Activated naive CD4-positive, alpha-beta T cell treated with anti-CD3 and anti-CD28 coated beads for 36 hours (primary cell): ENCODE results near the gene GH1. TPM values are rescaled to one million over a fixed set of nuclear protein-coding genes. Genes with fewer than 3 reads are reported as not detected.
"Not testable (repeated sequence)": the region's sequence is repeated elsewhere in the genome, so short reads cannot be mapped to it uniquely, and the experiment has no call there.

ENCODE experiments used
- CTCF ChIA-PET: fragments of 350-600 bp; sonication (Branson Sonifier 250); formaldehyde crosslinking; loops from one replicate; lab custom pipeline; 2021; ENCODE audit warnings: antibody characterized with exemption; lab: Charles Lee
- DNase-seq: peaks from one replicate; pipeline ENCODE4 v3.0.0-alpha.2; 2020
- H3K27ac Mint-ChIP-seq: one replicate; pipeline ENCODE4 v1.8.0; 2021; ENCODE audit warnings: mild to moderate bottlenecking, mixed read lengths
- H3K27me3 Mint-ChIP-seq: one replicate; pipeline ENCODE4 v1.8.0; 2021; ENCODE audit warnings: low read depth, mixed read lengths
- H3K36me3 Mint-ChIP-seq: one replicate; pipeline ENCODE4 v1.8.0; 2021; ENCODE audit warnings: low read depth, mixed read lengths
- H3K4me1 Mint-ChIP-seq: one replicate; pipeline ENCODE4 v1.8.0; 2021; ENCODE audit warnings: low read depth, mixed read lengths
- H3K4me3 Mint-ChIP-seq: one replicate; pipeline ENCODE4 v1.8.0; 2021; ENCODE audit warnings: mild to moderate bottlenecking, moderate library complexity, mixed read lengths
- H3K9me3 Mint-ChIP-seq: one replicate; pipeline ENCODE4 v1.8.0; 2021; ENCODE audit warnings: mixed read lengths
- intact Hi-C: fragments of 100-400 bp; cut with micrococcal nuclease; formaldehyde crosslinking; loops from one replicate; pipeline ENCODE4 v1.15.1; 2023
- total RNA-seq, 2 experiments: library from RNA; stranded (reverse); gene quantifications; one replicate each; pipeline ENCODE4 v1.2.3, GENCODE V29; 2021

Gene GH1
- total RNA-seq, 2 experiments from 2014 or later, result not detected

DNA sequence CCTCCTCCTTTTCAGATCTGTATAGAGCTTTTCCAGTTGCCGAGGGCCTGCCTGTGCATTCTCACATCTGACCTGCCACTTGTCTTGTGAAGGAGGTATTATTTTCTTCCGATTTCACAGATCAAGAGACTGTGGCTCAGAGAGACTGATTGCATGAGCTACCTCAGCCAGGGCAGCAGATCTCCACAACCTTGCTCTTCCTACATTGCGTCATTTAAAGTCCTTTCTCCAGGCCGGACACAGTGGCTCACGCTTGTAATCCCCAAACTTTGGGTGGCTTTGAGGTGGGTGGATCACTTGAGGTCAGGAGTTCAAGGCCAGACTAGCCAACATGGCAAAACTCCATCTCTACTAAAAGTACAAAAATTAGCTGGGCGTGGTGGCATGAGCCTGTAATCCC is 1.4 kb upstream of the GH1 start:
- intact Hi-C loops, H3K4me3 Mint-ChIP-seq, H3K4me1 Mint-ChIP-seq, H3K9me3 Mint-ChIP-seq, DNase-seq, H3K27me3 Mint-ChIP-seq, H3K27ac Mint-ChIP-seq, H3K36me3 Mint-ChIP-seq: not testable (repeated sequence)
- CTCF ChIA-PET, result interaction anchor here (0.7 to 5.5 kb wide), 32 partner anchors 9 to 371 kb away, joined by 3 to 91 read pairs (median 4); partner anchors contain the start of genes CD79B, CSHL1 and ICAM2

DNA sequence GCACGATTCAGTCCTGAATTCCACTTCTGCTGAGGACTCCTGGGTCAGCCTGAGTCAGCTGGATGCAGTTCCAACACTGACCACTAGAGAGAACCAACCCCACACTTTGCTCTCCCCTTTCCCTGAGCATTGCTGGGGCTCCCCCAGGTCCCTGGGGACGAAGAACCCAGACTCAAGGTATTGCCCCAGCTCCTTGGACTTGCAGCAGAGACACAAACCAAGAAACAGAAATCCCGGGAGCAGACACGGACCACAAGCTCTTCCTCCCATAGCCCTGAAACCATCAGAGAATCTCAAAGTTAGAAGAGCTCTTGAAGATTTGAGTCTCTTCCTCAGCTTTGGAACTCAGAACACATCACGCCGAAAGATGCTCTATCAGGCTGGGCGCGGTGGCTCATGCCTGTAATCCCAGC is 678 bp upstream of the GH1 start:
- Mint-ChIP-seq H3K9me3 (no peaks in the 10 kb centered on the region), H3K27me3 (no peaks in the 10 kb centered on the region), H3K36me3 (no peaks in the 10 kb centered on the region), H3K4me3 (no peak overlapping the region), H3K4me1 (peaks cover 5% of the 10 kb centered on the region), H3K27ac (no peak overlapping the region)
- peak; percentile 86 for DNase-seq
- CTCF ChIA-PET, result interaction anchor here (0.7 to 5.5 kb wide), 35 partner anchors 8 to 372 kb away, joined by 3 to 91 read pairs (median 4); partner anchors contain the start of genes CD79B, CSHL1 and ICAM2
- intact Hi-C loops, result loop anchor here (1.0 kb wide), 5 partner anchors 27 to 211 kb away; partner anchors contain the start of gene ERN1

DNA sequence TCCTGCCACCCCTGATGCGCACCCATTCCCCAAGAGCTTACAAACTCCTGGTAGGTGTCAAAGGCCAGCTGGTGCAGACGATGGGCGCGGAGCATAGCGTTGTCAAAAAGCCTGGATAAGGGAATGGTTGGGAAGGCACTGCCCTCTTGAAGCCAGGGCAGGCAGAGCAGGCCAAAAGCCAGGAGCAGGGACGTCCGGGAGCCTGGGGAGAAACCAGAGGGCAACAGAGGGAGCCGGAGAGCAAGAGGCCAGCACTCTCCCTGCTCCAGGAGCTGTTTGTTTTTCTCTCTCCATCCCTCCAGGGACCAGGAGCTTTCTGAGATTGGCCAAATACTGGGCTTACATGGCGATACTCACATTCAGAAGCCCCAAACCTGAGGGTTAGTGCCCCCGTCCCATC is 334 bp downstream of the GH1 start:
- H3K9me3 Mint-ChIP-seq, result no peaks in the 10 kb centered on the region
- H3K27me3 Mint-ChIP-seq, result no peaks in the 10 kb centered on the region
- no peak overlapping the region for H3K4me3 Mint-ChIP-seq
- CTCF ChIA-PET, result interaction anchor here (0.6 to 5.5 kb wide), 17 partner anchors 7 to 214 kb away, joined by 3 to 91 read pairs (median 11); partner anchors contain the start of genes CD79B and CSHL1
- DNase-seq, result no peak
- peaks cover 5% of the 10 kb centered on the region for H3K4me1 Mint-ChIP-seq
- H3K27ac Mint-ChIP-seq, result no peak overlapping the region
- H3K36me3 Mint-ChIP-seq, result no peaks in the 10 kb centered on the region
- intact Hi-C loops, result no loop called here

DNA sequence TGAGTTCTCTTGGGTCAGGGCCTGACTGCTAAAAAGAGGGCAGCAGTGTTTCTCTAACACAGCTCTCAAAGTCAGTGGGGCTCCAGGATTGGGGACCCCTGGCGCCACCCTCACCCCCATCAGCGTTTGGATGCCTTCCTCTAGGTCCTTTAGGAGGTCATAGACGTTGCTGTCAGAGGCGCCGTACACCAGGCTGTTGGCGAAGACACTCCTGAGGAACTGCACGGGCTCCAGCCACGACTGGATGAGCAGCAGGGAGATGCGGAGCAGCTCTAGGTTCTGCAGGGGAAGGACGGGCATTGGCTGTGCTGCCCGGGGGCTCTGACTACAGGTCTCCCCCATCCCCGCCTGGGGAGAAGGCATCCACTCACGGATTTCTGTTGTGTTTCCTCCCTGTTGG is 993 bp downstream of the GH1 start:
- CTCF ChIA-PET, result interaction anchor here (0.9 to 5.5 kb wide), 9 partner anchors 13 to 109 kb away, joined by 3 to 91 read pairs (median 15); partner anchors contain the start of gene CD79B
- no peaks in the 10 kb centered on the region for H3K9me3 Mint-ChIP-seq
- no peak overlapping the region for H3K27ac Mint-ChIP-seq
- intact Hi-C loops, result no loop called here
- DNase-seq, result no peak
- no peaks in the 10 kb centered on the region for H3K27me3 Mint-ChIP-seq
- no peaks in the 10 kb centered on the region for H3K36me3 Mint-ChIP-seq
- H3K4me1 Mint-ChIP-seq, result peaks cover 5% of the 10 kb centered on the region
- no peak overlapping the region for H3K4me3 Mint-ChIP-seq

DNA sequence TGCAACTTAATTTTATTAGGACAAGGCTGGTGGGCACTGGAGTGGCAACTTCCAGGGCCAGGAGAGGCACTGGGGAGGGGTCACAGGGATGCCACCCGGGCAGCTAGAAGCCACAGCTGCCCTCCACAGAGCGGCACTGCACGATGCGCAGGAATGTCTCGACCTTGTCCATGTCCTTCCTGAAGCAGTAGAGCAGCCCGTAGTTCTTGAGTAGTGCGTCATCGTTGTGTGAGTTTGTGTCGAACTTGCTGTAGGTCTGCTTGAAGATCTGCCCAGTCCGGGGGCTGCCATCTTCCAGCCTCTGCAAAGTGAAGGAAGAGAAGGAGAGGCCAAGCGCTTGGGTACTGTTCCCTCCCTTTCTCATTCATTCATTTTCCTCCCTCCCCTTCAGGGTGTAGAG is 1.4 kb downstream of the GH1 start:
- H3K36me3 Mint-ChIP-seq, intact Hi-C loops, H3K4me1 Mint-ChIP-seq, H3K4me3 Mint-ChIP-seq, H3K27ac Mint-ChIP-seq, H3K9me3 Mint-ChIP-seq, H3K27me3 Mint-ChIP-seq, DNase-seq: not testable (repeated sequence)
- CTCF ChIA-PET, result interaction anchor here (1.2 to 5.5 kb wide), 6 partner anchors 13 to 109 kb away, joined by 3 to 91 read pairs (median 46); partner anchors contain the start of gene CD79B

DNA sequence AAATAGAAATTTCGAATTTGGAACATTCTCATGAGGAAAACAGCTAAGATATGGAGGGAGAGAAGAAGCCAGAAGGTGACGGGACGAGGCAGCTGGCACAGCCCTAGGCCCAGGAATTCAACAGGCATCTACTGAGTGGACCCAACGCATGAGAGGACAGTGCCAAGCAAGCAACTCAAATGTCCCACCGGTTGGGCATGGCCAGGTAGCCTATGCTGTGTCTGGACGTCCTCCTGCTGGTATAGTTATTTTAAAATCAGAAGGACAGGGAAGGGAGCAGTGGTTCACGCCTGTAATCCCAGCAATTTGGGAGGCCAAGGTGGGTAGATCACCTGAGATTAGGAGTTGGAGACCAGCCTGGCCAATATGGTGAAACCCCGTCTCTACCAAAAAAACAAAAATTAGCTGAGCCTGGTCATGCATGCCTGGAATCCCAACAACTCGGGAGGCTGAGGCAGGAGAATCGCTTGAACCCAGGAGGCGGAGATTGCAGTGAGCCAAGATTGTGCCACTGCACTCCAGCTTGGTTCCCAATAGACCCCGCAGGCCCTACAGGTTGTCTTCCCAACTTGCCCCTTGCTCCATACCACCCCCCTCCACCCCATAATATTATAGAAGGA is 2.0 kb downstream of the GH1 start:
- Mint-ChIP-seq H3K27ac (no peak overlapping the region), H3K36me3 (no peaks in the 10 kb centered on the region), H3K9me3 (no peaks in the 10 kb centered on the region), H3K4me3 (no peak overlapping the region), H3K27me3 (no peaks in the 10 kb centered on the region), H3K4me1 (peaks cover 5% of the 10 kb centered on the region)
- intact Hi-C loops, result no loop called here
- CTCF ChIA-PET, result interaction anchor here (1.4 to 5.5 kb wide), 6 partner anchors 11 to 216 kb away, joined by 3 to 91 read pairs (median 27); partner anchors contain the start of gene CD79B
- DNase-seq, result no peak

DNA sequence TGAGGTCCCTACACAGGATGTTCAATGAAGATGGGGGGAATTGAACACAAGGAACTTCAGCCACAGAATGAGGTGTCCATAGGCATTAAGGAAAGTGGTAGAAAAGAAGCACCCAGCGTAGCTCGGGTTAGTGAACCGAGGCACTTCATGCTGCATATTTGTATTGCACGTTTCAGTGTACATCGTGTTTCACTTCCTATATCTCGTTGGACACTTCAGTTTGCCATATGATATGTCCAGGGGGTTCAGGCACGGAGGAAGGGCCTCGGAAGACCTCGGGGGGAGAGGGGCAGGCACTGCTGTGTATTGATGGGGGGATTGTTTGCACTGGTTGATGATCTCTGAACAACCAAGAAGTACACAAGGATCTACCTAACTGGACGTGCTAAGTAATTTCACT is 2.9 kb downstream of the GH1 start:
- H3K4me3 Mint-ChIP-seq, H3K27me3 Mint-ChIP-seq, DNase-seq, H3K27ac Mint-ChIP-seq, H3K4me1 Mint-ChIP-seq, H3K9me3 Mint-ChIP-seq, H3K36me3 Mint-ChIP-seq, intact Hi-C loops: not testable (repeated sequence)
- CTCF ChIA-PET, result interaction anchor here (1.0 to 5.5 kb wide), 6 partner anchors 11 to 217 kb away, joined by 3 to 91 read pairs (median 4); partner anchors contain the start of gene CD79B

DNA sequence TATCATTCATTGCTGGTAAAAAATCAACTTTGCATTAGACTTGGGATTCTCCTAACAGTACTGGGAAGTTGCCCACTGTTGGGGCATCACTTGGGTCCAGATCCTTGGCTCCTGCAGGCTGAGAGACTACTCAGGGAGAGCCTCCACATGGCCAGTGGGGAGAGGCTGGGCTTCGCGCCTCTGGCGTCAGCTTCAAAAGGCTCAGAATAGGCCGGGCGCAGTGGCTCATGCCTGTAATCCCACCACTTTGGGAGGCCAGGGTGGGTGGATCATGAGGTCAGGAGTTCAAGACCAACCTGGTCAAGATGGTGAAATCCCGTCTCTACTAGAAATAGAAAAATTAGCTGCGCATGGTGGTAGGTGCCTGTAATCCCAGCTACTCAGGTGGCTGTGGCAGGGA is 4.2 kb downstream of the GH1 start:
- H3K9me3 Mint-ChIP-seq, result no peaks in the 10 kb centered on the region
- no peak for DNase-seq
- intact Hi-C loops, result loop anchor here (5.0 kb wide), 1 partner anchor 368 kb away; no protein-coding TSS in a partner anchor
- H3K36me3 Mint-ChIP-seq, result no peaks in the 10 kb centered on the region
- H3K27ac Mint-ChIP-seq, result no peak overlapping the region
- H3K4me3 Mint-ChIP-seq, result no peak overlapping the region
- no peaks in the 10 kb centered on the region for H3K27me3 Mint-ChIP-seq
- CTCF ChIA-PET, result interaction anchor here (1.1 to 4.2 kb wide), 4 partner anchors 18 to 113 kb away, joined by 3 to 29 read pairs (median 9); partner anchors contain the start of gene CD79B
- H3K4me1 Mint-ChIP-seq, result peaks cover 5% of the 10 kb centered on the region

DNA sequence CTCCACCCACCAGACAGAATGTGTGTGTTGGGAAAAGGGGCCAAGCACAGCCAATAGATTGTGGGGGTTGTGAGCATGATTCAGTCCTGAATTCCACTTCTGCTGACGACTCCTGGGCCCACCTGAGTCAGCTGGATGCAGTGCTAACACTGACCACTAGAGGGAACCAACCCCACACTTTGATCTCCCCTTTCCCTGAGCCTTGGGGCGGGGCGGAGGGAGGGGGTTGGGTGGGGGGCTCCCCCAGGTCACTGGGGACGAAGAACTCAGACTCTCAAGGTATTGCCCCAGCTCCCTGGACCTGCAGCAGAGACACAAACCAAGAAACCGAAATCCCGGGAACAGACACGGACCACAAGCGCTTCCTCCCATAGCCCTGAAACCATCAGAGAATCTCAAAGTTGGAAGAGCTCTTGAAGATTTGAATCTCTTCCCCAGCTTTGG is 7.0 kb downstream of the GH1 start:
- Mint-ChIP-seq H3K27ac (no peak overlapping the region), H3K9me3 (no peaks in the 10 kb centered on the region), H3K4me3 (no peak overlapping the region), H3K27me3 (no peaks in the 10 kb centered on the region), H3K4me1 (no peaks in the 10 kb centered on the region), H3K36me3 (no peaks in the 10 kb centered on the region)
- CTCF ChIA-PET, result interaction anchor here (0.9 to 4.2 kb wide), 25 partner anchors 7 to 370 kb away, joined by 3 to 29 read pairs (median 5); partner anchors contain the start of genes CD79B and GH1
- intact Hi-C loops, result loop anchor here (5.0 kb wide), 1 partner anchor 371 kb away; no protein-coding TSS in a partner anchor
- DNase-seq, result peak; percentile 74

DNA sequence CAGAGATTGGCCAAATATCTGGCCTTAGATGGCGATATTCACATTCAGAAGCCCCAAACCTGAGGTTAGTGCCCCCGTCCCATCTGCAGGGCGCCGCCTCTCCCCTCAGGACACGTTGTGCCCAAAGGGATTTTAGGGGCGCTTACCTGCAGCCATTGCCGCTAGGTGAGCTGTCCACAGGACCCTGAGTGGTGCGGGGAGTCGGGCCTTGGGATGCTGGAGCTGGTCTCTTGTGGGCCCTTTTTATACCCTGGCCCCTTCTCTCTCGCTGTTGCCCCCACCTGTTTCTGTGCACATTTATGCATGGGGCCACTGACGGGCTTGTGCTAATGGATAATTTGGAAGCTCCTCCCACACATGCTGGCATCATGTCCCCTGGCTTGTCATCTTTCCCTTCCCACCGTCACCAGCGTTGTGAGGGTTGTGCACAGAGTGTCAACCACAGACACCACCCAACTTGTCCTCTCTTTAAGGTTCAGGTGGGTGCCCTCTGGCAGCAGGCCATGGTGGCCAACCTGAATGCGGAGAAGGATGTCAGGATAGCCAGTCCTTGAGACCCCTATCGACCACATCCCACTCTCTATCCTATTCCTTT is 7.5 kb downstream of the GH1 start, which contains the start of gene CSHL1:
Gene CSHL1, minus strand, starts transcription at position 218 of the 595 bp plus-strand sequence. Its CDS starts 62 bp downstream, at position 156.
- CTCF ChIA-PET, result interaction anchor here (0.6 to 4.2 kb wide), 22 partner anchors 8 to 371 kb away, joined by 3 to 29 read pairs (median 5); partner anchors contain the start of genes CD79B and GH1
- H3K4me1 Mint-ChIP-seq, result no peaks in the 10 kb centered on the region
- no peak within 1 kb of the TSS for H3K27ac Mint-ChIP-seq
- no peaks in the 10 kb centered on the region for H3K36me3 Mint-ChIP-seq
- H3K4me3 Mint-ChIP-seq, result no peak within 1 kb of the TSS
- no peaks in the 10 kb centered on the region for H3K27me3 Mint-ChIP-seq
- no peak for DNase-seq
- no peaks in the 10 kb centered on the region for H3K9me3 Mint-ChIP-seq
- intact Hi-C loops, result loop anchor here (5.0 kb wide), 1 partner anchor 371 kb away; no protein-coding TSS in a partner anchor

DNA sequence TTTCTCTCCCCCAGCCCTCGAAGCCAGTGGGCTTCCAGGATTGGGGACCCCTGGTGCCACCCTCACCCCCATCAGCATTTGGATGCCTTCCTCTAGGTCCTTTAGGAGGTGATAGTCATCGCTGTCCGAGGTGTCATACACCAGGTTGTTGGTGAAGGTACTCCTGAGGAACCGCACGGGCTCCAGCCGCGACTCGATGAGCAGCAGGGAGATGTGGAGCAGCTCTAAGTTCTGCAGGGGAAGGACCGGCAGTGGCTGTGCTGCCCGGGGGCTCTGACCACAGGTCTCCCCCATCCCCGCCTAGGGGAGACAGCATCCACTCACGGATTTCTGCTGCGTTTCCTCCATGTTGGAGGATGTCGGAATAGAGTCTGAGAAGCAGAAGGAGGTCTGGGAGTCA is 8.5 kb downstream of the GH1 start:
- no peak overlapping the region for H3K27ac Mint-ChIP-seq
- H3K27me3 Mint-ChIP-seq, result no peaks in the 10 kb centered on the region
- H3K4me3 Mint-ChIP-seq, result no peak overlapping the region
- no peak for DNase-seq
- no peaks in the 10 kb centered on the region for H3K4me1 Mint-ChIP-seq
- no peaks in the 10 kb centered on the region for H3K9me3 Mint-ChIP-seq
- H3K36me3 Mint-ChIP-seq, result no peaks in the 10 kb centered on the region
- intact Hi-C loops, result loop anchor here (5.0 kb wide), 1 partner anchor 372 kb away; no protein-coding TSS in a partner anchor
- CTCF ChIA-PET, result interaction anchor here (1.2 to 2.5 kb wide), 5 partner anchors 9 to 44 kb away, joined by 4 to 21 read pairs (median 10); partner anchors contain the start of gene GH1

DNA sequence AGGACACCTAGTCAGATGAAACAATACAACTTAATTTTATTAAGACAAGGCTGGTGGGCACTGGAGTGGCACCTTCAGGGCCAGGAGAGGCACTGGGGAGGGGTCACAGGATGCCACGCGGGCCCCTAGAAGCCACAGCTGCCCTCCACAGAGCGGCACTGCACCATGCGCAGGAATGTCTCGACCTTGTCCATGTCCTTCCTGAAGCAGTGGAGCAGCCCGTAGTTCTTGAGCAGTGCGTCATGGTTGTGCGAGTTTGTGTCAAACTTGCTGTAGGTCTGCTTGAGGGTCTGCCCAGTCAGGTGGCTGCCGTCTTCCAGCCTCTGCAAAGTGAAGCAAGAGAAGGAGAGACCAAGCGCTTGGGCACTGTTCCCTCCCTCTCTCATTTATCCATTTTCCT is 9.1 kb downstream of the GH1 start:
- DNase-seq, intact Hi-C loops, H3K36me3 Mint-ChIP-seq, H3K9me3 Mint-ChIP-seq, H3K27me3 Mint-ChIP-seq, H3K27ac Mint-ChIP-seq, H3K4me1 Mint-ChIP-seq, H3K4me3 Mint-ChIP-seq: not testable (repeated sequence)
- CTCF ChIA-PET, result interaction anchor here (2.5 kb wide), 1 partner anchor 10 kb away, joined by 12 read pairs; the partner anchor contains the start of gene GH1
